HCT116 (cell line): Measurements from ENCODE around the gene AIMP1. TPM values are rescaled to one million over a fixed set of nuclear protein-coding genes. Genes with fewer than 3 reads are reported as not detected.

Source experiments
- ATAC-seq: fragments of 200-7000 bp; cut with Tn5 transposase; 2 replicates; pipeline ENCODE4 v1.9.1; 2020; ENCODE audit warnings: mild to moderate bottlenecking, moderate library complexity
- BruUV-seq: library from RNA; stranded (reverse); fragments of 400-500 nt; replicated peaks from 2 replicates; lab custom pipeline; 2021; lab: Mats Ljungman, UMichigan
- CTCF ChIA-PET: fragments of 300-600 bp; sonication (Branson Sonifier 250); formaldehyde crosslinking; loops from one replicate; lab custom pipeline; 2021; ENCODE audit warnings: antibody characterized with exemption; lab: Charles Lee
- POLR2A ChIA-PET: fragments of 300-600, 350-600 bp; sonication (Branson Sonifier 250); formaldehyde crosslinking; loops from one replicate; lab custom pipeline; 2021; ENCODE audit warnings: antibody characterized with exemption; lab: Charles Lee
- RAD21 ChIA-PET, 2 experiments: fragments of 300-600 bp; sonication (Branson Sonifier 250); formaldehyde crosslinking; loops; one replicate each; lab custom pipeline; 2023; ENCODE audit warnings: low total read pairs in 2 of 2; ENCODE audit not compliant: uncharacterized antibody in 2 of 2, unreplicated experiment in 2 of 2, low non-redundant PET in 1 of 2; lab: Charles Lee
- DNase-seq: peaks from one replicate; pipeline ENCODE4 v3.0.0-alpha.2; 2010; ENCODE audit warnings: low read depth, low spot score
- H2AFZ ChIP-seq: fragments of 200-600 bp; shearing (Covaris generic), sonication (generic); 2 replicates; pipeline ENCODE4 v1.6.1; 2017; ENCODE audit warnings: low read depth, mixed run types, mixed read lengths, antibody characterized with exemption, low read length; ENCODE audit not compliant: poor library complexity, severe bottlenecking
- H3K27ac ChIP-seq: 2 replicates; pipeline ENCODE4 v1.5.1; 2012; ENCODE audit warnings: low read depth, low read length
- H3K27me3 ChIP-seq: fragments of 200-600 bp; sonication (generic); 2 replicates; pipeline ENCODE4 v1.6.1; 2016; ENCODE audit warnings: mixed run types, low read length, mixed read lengths; ENCODE audit not compliant: insufficient read depth
- H3K36me3 ChIP-seq, 2 experiments: fragments of 200-500 bp in 1 of 2; fragments of 200-600 bp in 1 of 2; sonication (Bioruptor generic) in 1 of 2; sonication (generic) in 1 of 2; 2 replicates each; pipeline versions ENCODE4 v1.5.1 to v1.6.1; 2014 to 2016; ENCODE audit warnings: low read length in 2 of 2, inconsistent platforms in 1 of 2, mixed read lengths in 1 of 2, mixed run types in 1 of 2; ENCODE audit not compliant: insufficient read depth in 2 of 2, control insufficient read depth in 1 of 2
- H3K4me1 ChIP-seq, 2 experiments: fragments of 200-600 bp in 1 of 2; sonication (generic) in 1 of 2; 2 replicates each; pipeline versions ENCODE4 v1.5.1 to v1.6.1; 2012 to 2017; ENCODE audit warnings: low read length in 2 of 2, inconsistent platforms in 1 of 2, mild to moderate bottlenecking in 1 of 2, mixed read lengths in 1 of 2, mixed run types in 1 of 2, moderate library complexity in 1 of 2; ENCODE audit not compliant: insufficient read depth in 2 of 2, control insufficient read depth in 1 of 2
- H3K4me2 ChIP-seq: fragments of 200-600 bp; sonication (generic); 2 replicates; pipeline ENCODE4 v1.6.1; 2017; ENCODE audit warnings: mixed run types, low read length, mixed read lengths
- H3K4me3 ChIP-seq, 2 experiments: fragments of 200-600 bp in 1 of 2; sonication (generic) in 1 of 2; replicated peaks in 1 of 2; 2 replicates each; pipeline ENCODE4 v1.5.1; 2011 to 2016; ENCODE audit warnings: low read length in 2 of 2, control low read depth in 1 of 2, low read depth in 1 of 2, mild to moderate bottlenecking in 1 of 2, mixed read lengths in 1 of 2, mixed run types in 1 of 2
- H3K79me2 ChIP-seq: fragments of 200-600 bp; sonication (generic); 2 replicates; pipeline ENCODE4 v1.6.1; 2017; ENCODE audit warnings: mild to moderate bottlenecking, mixed run types, low read length, moderate library complexity, mixed read lengths; ENCODE audit not compliant: insufficient read depth
- H3K9ac ChIP-seq: fragments of 200-600 bp; sonication (generic); 2 replicates; pipeline ENCODE4 v1.6.1; 2016; ENCODE audit warnings: low read length, mixed read lengths
- H3K9me2 ChIP-seq: fragments of 200-600 bp; sonication (generic), shearing (Covaris generic); 2 replicates; pipeline ENCODE4 v1.6.1; 2017; ENCODE audit warnings: mixed run types, mild to moderate bottlenecking, moderate library complexity; ENCODE audit not compliant: insufficient read depth
- H3K9me3 ChIP-seq, 2 experiments: fragments of 200-500 bp in 1 of 2; fragments of 200-600 bp in 1 of 2; sonication (Bioruptor generic) in 1 of 2; sonication (generic) in 1 of 2; 2 replicates each; pipeline ENCODE4 v1.6.1; 2014 to 2017; ENCODE audit warnings: low read length in 2 of 2, mixed read lengths in 2 of 2, inconsistent platforms in 1 of 2, low read depth in 1 of 2, mild to moderate bottlenecking in 1 of 2, mixed run types in 1 of 2, moderate library complexity in 1 of 2; ENCODE audit not compliant: control insufficient read depth in 1 of 2, insufficient read depth in 1 of 2
- H4K20me1 ChIP-seq: fragments of 200-600 bp; sonication (generic), shearing (Covaris generic); 2 replicates; pipeline ENCODE4 v1.6.1; 2017; ENCODE audit warnings: mixed run types, mild to moderate bottlenecking, moderate library complexity; ENCODE audit not compliant: insufficient read depth
- ATF3 ChIP-seq: IDR thresholded peaks from 2 replicates; pipeline ENCODE4 v1.6.1; 2012
- CBX3 ChIP-seq: IDR thresholded peaks from 2 replicates; pipeline ENCODE4 v1.6.1; 2012; ENCODE audit warnings: low read depth
- CEBPB ChIP-seq: IDR thresholded peaks from 2 replicates; pipeline ENCODE4 v1.6.1; 2012; ENCODE audit warnings: low read depth
- CTCF ChIP-seq, 3 experiments: fragments of 200-600 bp in 1 of 3; sonication (generic) in 1 of 3; IDR thresholded peaks in 2 of 3; conservative IDR thresholded peaks in 1 of 3; 2 replicates each; pipeline ENCODE4 v1.5.1; 2012 to 2017; ENCODE audit warnings: low read depth in 2 of 3, low read length in 2 of 3, antibody characterized with exemption in 1 of 3, borderline replicate concordance in 1 of 3, control low read depth in 1 of 3, mild to moderate bottlenecking in 1 of 3, mixed read lengths in 1 of 3, mixed run types in 1 of 3, moderate library complexity in 1 of 3; ENCODE audit not compliant: insufficient read depth in 1 of 3
- EGR1 ChIP-seq: IDR thresholded peaks from 2 replicates; pipeline ENCODE4 v1.6.1; 2012; ENCODE audit warnings: low read depth
- ELF1 ChIP-seq: IDR thresholded peaks from 2 replicates; pipeline ENCODE4 v1.6.1; 2012; ENCODE audit warnings: low read depth, borderline replicate concordance
- FOSL1 ChIP-seq: IDR thresholded peaks from 2 replicates; pipeline ENCODE4 v1.6.1; 2012; ENCODE audit warnings: low read depth
- JUND ChIP-seq: IDR thresholded peaks from 2 replicates; pipeline ENCODE4 v1.6.1; 2012
- MAX ChIP-seq: IDR thresholded peaks from 2 replicates; pipeline ENCODE4 v1.6.1; 2012
- POLR2A ChIP-seq: IDR thresholded peaks from 2 replicates; pipeline ENCODE4 v1.7.0; 2011; ENCODE audit warnings: borderline replicate concordance; ENCODE audit not compliant: insufficient read depth, insufficient read length; ENCODE audit errors: extremely low read depth
- RAD21 ChIP-seq: IDR thresholded peaks from 2 replicates; pipeline ENCODE4 v1.6.1; 2012; ENCODE audit warnings: low read depth, mild to moderate bottlenecking
- SRF ChIP-seq: IDR thresholded peaks from 2 replicates; pipeline ENCODE4 v1.6.1; 2012; ENCODE audit warnings: low read depth
- TCF7L2 ChIP-seq: IDR thresholded peaks from 2 replicates; pipeline ENCODE4 v1.7.0; 2011; ENCODE audit warnings: borderline replicate concordance, inconsistent platforms; ENCODE audit not compliant: insufficient read depth, insufficient read length; ENCODE audit errors: extremely low read depth
- ZFX ChIP-seq: fragments of 450-650 bp; IDR thresholded peaks from 2 replicates; pipeline ENCODE4 v1.6.1; 2017
- ZNF274 ChIP-seq: fragments of 200-500 bp; sonication (Bioruptor generic); IDR thresholded peaks from 2 replicates; pipeline ENCODE4 v1.6.1; 2014; ENCODE audit warnings: mild to moderate bottlenecking, low read depth, low read length, inconsistent platforms
- intact Hi-C: fragments of 100-400 bp; cut with micrococcal nuclease; formaldehyde crosslinking; loops from 2 replicates; pipeline ENCODE4 v1.10.0; 2022
- total RNA-seq: library from RNA; stranded (reverse); gene quantifications from one replicate; pipeline ENCODE4 v1.2.1, GENCODE V29; 2021; ENCODE audit not compliant: unreplicated experiment
- TF ChIP-seq, protein P1 (sequence below): IDR thresholded peaks from 2 replicates; pipeline ENCODE4 v1.6.1; 2011; ENCODE audit warnings: mild to moderate bottlenecking, low read length, moderate library complexity; ENCODE audit not compliant: insufficient replicate concordance; ENCODE audit errors: extremely low read depth

Gene AIMP1
- total RNA-seq, 1 experiment from 2014 or later, result 67.4 TPM

DNA sequence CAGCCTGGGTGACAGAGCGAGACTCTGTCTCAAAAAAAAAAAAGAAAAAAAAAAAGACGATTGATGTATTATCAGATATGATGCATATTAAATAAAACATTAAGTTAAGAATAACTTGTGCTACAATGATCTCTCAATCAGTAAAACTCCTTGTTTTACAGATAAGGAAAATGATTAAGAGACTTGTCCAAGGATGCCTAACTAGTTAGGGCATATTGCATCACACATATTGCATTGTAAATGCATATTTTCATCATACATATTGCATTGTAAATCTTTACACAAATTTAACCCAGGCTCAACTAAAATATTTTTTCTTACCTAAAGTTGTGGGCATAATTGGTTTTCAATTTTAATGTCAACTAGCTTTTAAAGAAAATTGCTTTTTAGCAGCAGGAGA is 26.6 kb upstream of the AIMP1 start:
- no peaks in the 10 kb centered on the region for H3K4me1 ChIP-seq
- ATAC-seq, result no peak
- intact Hi-C loops, result no loop called here
- no peak overlapping the region for H3K27ac ChIP-seq
- CTCF ChIA-PET, result no interaction called here
- H3K4me3 ChIP-seq, result no peak overlapping the region
- TF ChIP-seq TCF7L2 (no peak), ZFX (no peak), RAD21 (no peak), ATF3 (no peak), ELF1 (no peak), JUND (no peak), MAX (no peak)
- TF ChIP-seq, protein P1, sequence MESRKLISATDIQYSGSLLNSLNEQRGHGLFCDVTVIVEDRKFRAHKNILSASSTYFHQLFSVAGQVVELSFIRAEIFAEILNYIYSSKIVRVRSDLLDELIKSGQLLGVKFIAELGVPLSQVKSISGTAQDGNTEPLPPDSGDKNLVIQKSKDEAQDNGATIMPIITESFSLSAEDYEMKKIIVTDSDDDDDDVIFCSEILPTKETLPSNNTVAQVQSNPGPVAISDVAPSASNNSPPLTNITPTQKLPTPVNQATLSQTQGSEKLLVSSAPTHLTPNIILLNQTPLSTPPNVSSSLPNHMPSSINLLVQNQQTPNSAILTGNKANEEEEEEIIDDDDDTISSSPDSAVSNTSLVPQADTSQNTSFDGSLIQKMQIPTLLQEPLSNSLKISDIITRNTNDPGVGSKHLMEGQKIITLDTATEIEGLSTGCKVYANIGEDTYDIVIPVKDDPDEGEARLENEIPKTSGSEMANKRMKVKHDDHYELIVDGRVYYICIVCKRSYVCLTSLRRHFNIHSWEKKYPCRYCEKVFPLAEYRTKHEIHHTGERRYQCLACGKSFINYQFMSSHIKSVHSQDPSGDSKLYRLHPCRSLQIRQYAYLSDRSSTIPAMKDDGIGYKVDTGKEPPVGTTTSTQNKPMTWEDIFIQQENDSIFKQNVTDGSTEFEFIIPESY, result no peak
- POLR2A ChIA-PET, result no interaction called here
- BruUV-seq, result no TSS peak
- no peaks in the 10 kb centered on the region for H3K9me2 ChIP-seq
- no peaks in the 10 kb centered on the region for H3K9me3 ChIP-seq
- H4K20me1 ChIP-seq, result no peaks in the 10 kb centered on the region
- H3K9ac ChIP-seq, result no peak overlapping the region
- RAD21 ChIA-PET, result no interaction called here
- DNase-seq, result no peak
- no peak overlapping the region for H2AFZ ChIP-seq
- H3K27me3 ChIP-seq, result no peaks in the 10 kb centered on the region
- H3K36me3 ChIP-seq, result peaks cover 1 to 2% of the 10 kb centered on the region in 2 experiments; a peak in 1 of 4 replicates
- no peaks in the 10 kb centered on the region for H3K79me2 ChIP-seq
- no peak overlapping the region for H3K4me2 ChIP-seq

- no peak overlapping the region for H2AFZ ChIP-seq
- BruUV-seq, result no TSS peak
- no peak overlapping the region for H3K27ac ChIP-seq
- H3K9me2 ChIP-seq, result no peaks in the 10 kb centered on the region
- no peaks in the 10 kb centered on the region for H3K27me3 ChIP-seq
- intact Hi-C loops, result no loop called here
- ChIA-PET POLR2A (no interaction called here), CTCF (no interaction called here), RAD21 (no interaction called here)
- no peaks in the 10 kb centered on the region for H3K79me2 ChIP-seq
- H3K4me2 ChIP-seq, result no peak overlapping the region
- H3K36me3 ChIP-seq, result peaks cover 2 to 4% of the 10 kb centered on the region in 2 experiments; a peak in 1 of 4 replicates
- no peaks in the 10 kb centered on the region for H3K9me3 ChIP-seq
- H3K4me3 ChIP-seq, result no peak overlapping the region
- H4K20me1 ChIP-seq, result no peaks in the 10 kb centered on the region
- H3K9ac ChIP-seq, result no peak overlapping the region
- DNase-seq, result no peak
- H3K4me1 ChIP-seq, result no peaks in the 10 kb centered on the region
- no peak for ATAC-seq
- TF ChIP-seq POLR2A (no peak), EGR1 (no peak), TCF7L2 (no peak), RAD21 (no peak), CBX3 (no peak), FOSL1 (no peak), SRF (no peak), CEBPB (no peak), CTCF (IDR thresholded peaks at IDR 0.05 in 2 of 3, conservative IDR thresholded peaks at IDR 0.05 in 1 of 3; ENCODE audit: borderline replicate concordance in 1 of 3, insufficient read depth in 1 of 3, low read depth in 2 of 3, low read length in 2 of 3) (no peak), ZNF274 (no peak)
These were observed 24.7 kb upstream of the AIMP1 start for GRCh38 chr4:106291678-106292077.
